NCI-H460 (cell line): Measurements from ENCODE around the gene BAHCC1. TPM values are rescaled to one million over a fixed set of nuclear protein-coding genes. Genes with fewer than 3 reads are reported as not detected.

Experiments used
- DNase-seq: peaks from one replicate; pipeline ENCODE4 v3.0.0-alpha.2; 2016; ENCODE audit warnings: low read depth; ENCODE audit errors: extremely low read depth
- total RNA-seq: library from RNA; depleted of rRNA; stranded (reverse); fragments of >200 nt; shearing (Covaris generic); gene quantifications from 2 replicates; pipeline ENCODE4 v1.2.3, GENCODE V29; 2014

Gene BAHCC1
- total RNA-seq, 1 experiment from 2014 or later = 6.7 TPM

DNA sequence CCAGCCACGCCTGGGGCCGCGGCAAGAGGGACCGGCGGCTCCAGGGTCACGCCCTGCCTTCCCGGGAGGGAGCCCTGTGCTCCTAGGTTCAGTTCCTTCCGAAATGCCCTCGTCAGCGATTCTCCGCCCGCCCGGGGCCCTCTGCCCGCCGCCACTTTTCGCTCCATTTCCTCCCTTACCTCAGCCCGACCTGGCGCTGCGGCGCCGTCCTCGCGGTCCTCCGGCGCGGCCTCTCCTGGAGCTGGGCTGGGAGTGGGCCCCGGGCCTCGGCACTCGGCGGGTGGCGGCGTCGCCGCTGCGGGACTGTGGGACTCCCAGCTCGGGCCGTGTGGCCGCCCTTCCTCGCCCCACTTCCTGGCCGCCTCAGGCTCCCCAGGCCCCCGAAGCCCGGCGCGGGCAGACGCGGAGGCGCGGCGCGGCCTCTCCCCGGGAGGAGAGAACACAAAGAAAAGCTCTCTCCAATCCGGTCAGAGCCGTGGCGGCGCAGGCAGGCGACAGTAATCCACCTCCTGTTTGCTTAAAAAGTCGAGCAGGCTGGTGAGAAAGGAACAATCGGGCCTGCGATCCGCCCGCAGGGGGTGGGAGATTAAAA is 1.6 kb downstream of the BAHCC1 start:
- no peak for DNase-seq

DNA sequence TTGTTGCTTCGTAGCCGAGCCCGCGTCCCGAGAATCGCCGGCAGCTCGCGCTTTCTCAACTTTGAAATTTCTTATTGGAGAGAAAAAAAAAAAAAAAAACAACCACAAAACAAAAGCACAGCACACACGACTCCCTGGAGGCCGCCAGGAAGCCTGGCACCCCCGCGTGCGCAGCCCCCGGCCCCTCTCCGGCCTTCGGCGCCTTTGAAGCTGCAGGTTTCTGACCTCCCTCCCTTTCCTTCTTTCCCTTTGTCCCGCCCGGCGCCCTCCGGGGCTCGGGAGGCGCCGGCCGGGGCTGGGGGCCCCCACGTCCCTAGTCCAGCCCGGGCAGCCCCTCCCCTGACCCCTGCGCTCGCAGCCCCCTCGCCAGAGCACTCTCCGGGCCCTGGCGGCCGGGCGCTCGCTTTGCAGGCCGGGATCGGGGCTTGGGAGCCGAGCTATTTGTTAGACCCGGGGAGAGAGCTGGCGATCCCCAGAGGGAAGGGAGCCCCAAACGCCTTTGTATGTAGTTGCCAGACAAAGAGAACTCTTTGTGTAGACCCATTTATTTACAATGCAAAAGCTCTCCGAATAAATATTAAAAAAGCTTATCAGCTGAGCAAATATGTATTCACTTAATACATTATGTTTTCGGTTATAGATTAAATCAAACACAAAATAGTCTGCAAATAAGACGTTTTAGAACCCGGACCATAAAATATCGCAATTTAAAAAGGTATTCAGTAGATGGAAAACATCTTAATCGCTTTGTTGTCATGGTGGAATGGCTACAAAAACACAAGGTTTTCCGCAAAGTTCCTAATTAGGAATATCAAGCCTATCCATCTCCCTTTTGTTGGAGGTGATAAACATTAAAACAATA is 2.3 kb downstream of the BAHCC1 start:
- no peak for DNase-seq

DNA sequence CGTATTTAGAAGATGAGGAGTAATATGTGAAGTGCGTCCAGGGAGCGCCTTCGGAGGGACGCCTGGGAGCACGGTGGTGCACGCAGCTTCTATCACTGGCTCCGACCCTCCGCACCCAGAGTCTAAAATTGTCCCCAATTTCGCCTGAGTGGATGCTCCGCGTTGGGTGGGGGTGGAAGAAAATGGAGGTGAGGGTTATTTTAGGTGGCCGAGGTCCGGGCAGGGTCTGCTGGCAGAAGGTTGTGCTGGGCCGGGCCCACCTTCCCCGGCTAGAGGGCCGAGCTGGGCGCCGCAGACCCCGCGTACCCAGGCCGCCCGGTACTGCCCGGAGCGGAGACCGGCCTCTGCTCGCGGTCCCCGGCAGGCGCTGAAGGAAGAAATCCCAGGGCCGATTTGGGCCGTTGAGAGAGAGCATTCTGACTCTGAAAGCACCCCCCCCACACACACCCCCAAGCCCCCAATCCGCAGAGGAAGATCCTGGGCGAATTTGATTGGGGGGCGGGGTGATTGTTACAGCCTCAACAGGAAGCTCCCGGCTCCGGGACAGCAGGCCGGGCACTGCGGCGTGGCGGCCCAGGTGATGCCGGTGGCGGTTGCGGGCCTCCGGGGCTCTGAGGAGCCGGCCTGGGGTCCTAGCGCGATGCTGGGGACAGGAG is 3.0 kb downstream of the BAHCC1 start:
- DNase-seq = no peak

DNA sequence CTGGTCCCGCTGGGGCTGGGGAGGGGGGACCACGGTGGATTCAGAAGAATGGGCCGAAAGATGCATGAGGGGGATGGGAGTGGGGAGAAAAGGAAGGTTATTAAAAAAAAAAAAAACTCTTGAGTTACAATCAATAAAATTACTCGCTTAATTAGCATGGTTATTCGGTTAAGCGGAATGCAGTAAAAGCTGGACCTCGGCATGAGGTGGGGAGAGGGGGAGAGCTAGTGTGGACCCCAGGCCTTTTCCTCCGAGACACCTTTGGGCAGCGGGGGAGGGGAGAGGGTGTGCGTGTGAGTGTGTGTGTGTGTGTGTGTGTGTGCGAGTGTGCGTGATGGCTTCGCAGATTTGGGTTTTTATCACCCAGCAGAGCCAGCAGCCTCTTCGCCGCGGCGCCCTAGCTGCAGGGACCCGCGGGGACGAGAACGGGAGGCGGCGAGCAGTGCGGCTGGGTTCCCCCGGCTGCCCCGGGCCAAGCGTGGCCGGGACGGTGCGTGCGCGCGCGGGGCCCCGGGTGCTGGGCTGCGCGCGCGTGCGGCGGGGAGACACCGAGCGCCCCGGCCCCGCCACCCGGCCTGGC is 3.7 kb downstream of the BAHCC1 start:
- no peak for DNase-seq

DNA sequence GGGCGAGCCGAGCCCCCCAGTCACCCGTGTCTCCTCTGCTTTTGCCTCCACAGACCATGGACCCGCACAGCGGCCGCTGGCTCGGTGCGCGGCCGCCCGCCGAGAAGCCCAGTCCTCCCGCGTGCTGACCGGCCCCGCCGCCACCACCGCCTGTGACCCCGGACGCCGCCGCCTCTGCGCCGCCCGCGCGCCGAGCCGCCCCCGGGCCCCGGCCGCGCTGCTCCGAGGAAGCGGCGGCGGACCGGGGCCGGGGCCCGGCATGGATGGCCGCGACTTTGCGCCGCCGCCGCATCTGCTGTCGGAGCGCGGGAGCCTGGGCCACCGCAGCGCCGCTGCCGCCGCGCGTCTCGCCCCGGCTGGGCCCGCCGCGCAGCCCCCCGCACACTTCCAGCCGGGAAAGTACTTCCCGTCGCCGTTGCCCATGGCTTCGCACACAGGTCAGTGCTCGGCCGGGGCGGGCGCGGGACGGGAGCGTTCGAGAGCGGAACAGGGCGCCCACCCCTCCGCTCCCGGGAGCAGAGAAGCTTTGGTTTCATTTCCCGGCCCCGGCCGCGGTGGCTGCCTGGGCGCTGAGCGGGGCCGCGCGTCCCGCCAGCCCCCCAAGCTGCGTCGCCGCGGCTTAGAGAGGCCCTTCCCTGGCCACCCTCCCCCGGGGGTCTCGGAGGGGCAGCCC is 4.4 kb downstream of the BAHCC1 start:
- DNase-seq = no peak

DNA sequence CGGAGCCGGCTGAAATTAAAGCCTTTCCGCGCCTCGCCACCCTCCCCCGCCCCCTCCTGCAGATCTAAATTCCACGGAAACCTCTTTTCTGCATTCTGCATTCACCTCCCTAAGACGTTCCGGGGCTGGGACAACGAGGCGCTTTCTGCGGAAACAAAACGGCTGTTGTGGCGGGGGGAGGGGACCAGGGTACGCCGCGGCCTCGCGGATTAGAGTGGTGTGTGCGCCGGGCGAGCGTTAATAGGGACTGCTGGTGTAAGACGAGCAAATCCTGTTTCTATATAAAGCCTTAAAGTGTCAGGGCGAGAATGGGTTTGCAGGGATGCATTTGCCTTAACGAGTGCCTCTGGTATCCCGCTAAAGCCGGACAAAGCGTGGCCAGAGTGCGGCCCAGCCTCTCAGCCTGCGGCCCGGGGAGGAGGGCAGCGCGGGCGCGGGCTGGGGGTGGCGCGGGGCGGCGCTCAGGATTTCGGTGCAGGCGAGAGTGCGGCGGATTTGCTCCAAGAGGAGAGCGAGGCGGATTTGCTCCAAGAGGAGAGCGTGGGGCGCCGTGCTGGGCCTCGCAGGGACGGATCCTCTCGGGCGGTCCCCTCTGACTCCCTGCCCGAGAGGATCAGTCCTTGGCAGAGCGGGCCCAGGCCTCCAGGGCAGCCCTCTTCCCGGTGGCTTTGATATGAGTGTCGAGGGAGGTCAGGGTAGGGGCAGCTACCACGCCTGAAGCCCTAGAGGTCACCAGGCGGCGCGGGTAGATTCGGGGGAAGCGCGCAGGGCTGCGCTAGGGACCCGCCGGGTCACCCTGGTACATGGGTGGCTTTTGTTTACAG is 5.1 kb downstream of the BAHCC1 start:
- DNase-seq = no peak

DNA sequence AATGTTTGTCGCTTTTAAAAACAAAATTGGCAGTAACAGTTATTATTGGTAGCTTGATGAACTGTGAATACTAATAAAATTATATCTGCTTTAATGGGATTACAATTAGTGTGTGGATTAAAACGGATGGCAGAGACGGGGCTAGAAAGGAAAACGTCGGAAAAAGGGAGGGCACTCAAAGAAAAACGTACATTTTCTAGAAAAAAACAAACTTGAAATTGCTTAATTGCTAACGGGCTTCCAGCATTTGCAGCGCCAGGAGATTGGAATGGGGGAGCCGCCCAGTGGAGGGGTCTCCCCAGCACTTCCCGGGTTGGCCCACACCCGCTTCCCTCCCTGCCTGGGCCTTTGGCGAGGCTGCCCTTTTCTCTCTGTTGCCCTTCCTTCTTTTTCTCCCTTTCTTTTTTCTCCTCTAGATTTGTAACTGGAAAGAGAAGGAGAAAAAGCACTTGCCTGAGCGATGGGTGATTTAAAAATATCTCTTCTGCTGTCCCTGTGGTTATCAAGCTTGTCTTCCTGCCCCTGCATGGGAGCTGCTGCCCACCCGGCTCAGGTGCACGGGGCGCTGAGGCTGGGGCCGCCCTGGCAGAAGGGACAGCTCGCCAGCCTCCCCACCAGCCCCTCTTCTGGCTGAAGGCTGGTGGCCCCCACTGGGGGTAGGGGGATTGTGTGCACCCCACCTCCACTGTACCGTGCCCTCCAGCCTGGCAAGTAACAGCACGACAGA is 5.9 kb downstream of the BAHCC1 start:
- DNase-seq = no peak

DNA sequence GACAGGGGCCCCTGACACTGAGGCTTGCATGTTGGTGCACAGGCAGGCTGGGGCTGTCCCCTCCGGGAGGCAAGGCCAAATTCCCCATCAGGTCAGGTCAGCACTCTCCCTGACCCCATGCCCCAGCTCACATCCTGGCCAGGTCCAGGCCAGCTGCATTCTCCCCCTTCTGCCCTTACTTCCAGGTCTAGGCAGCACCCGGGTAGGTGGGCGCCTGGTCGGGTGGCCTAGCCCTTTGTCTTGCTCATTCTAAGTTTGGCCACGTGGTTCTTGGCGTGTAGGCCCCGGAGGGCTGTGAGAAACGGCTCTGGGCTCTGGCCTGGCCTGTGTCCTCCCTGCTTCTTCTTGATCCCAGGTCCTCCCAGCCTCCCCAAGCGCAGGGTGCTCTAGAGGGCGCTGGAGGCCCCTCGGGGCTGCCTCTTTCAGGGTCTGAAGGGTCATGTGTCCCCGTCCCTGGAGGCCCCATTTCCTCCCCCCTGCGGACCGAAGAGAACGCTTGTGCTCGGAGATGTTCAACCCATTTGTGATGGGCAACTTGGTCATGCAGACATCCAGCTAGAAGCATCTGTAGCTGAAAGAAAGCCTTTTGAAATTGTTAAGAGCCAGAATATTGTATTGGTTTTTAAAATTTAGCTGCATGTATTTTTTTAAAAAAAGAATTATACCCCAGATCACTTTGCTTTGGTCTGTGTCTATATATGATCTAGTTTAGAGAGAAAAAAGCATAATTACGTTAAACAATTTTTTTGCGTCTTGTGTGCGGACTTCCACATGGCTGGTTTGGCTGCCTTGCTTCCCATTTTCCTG is 6.7 kb downstream of the BAHCC1 start:
- DNase-seq = no peak

DNA sequence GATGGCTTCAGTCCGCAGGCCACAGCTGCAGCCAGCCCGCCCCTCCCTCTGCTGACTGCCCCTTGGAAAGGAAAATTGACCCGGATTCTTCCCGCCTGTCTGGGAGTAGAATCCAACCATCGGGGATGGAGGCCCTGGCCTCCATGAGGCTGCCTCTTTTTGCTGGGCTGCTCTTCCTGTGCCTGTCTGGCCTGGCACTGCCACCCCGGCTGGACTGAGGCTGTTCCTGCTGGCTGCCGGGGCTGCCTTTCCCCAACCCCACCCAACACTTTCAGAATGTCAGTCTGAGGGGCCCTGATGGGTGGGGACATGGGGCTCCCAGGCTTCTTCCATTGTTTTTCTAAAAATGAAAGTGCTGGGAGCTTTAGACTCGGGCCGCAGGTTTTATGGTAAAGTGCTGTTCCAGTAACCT is 7.3 kb downstream of the BAHCC1 start:
- DNase-seq = no peak

DNA sequence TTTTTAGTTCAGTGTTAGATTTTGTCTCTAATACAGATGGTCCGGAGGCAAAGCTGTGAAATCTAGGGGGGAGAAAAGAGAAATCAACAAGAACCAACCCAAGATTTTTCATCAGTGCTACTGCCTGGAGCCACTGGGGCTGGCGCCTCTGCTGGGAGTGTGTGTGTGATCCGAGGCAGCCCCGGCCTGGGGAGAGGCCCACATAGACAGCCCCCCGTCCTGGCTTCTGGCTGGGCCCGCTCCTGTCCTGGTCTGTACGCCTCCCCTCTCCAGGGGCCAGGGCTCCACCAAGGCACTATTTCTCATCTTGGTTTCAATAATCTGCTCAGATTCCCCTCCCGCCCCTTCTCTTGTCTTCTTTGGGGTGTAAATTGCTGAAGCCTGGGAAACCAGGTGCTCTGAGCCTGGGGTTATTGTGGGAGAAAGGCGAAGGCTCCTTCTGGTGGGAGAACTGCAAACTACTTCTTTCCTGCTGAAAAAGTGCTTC is 7.8 kb downstream of the BAHCC1 start:
- DNase-seq = no peak

DNA sequence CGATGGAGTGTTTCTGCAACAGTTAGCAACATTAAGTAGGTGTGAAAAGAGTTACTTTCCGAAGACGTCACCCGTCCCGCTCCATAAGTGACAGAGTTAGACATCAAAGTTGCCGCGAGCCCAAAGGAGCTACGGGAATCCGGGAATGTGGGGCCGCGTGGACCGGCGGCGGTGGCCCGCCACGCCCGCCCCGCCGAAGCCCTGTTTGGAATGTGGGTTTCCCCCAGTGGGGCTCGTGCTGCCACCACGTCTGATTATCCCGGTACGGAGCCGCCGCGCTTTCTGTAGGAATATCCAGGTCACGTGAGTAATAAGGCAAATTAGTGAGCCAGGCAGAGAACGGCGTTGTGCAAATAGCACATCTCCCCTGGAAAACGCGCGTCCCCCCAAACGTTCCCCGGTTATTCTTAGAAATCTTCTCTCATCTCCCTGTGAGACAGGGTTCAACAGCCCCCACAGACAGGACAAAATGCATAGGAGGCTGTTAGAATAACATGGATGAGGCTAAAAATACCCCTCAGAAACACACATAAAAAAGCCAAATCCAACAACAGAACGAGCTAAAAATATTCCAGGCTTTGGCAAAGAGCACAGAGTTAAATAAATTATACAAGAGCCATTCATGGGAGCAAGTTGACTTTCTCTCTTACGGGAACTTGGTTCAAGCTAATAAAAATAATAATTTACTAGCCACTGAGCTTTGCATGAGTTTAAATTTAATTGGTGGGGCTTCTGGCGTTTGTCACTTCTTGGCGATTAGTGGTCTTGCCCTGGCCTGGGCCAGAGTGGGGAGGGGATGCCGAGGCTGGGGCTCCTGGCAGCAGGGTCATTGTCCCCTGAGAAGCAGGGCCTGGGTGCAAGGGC is 8.6 kb downstream of the BAHCC1 start:
- DNase-seq = no peak

DNA sequence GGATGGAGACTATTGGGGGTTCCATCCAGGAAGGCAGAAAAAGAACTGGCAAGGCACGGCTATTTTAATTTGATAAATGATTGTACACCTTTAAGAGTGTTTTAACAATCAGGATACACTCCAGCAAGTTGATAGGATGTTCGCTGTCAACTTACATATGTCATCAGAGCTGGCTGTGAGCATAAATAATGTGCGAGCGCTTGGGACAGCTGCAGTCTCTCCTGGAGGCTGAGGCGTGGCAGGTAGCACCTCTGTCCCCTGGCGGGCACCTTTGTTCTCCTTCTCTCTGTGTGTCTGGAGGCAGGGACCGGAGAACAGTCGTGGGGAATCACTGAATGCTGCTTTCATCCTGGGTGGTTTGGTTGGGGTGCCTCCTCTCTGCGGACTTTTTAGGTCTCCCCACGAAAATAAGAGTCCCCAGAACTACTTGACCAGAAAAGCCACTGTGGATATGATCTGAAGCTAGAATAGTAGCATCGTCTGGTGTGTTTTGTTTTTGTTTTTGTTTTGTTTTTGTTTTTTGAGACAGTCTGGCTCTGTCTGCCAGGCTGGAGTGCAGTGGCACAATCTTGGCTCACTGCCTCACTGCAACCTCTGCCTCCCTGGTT is 9.4 kb downstream of the BAHCC1 start:
- DNase-seq = no peak

DNA sequence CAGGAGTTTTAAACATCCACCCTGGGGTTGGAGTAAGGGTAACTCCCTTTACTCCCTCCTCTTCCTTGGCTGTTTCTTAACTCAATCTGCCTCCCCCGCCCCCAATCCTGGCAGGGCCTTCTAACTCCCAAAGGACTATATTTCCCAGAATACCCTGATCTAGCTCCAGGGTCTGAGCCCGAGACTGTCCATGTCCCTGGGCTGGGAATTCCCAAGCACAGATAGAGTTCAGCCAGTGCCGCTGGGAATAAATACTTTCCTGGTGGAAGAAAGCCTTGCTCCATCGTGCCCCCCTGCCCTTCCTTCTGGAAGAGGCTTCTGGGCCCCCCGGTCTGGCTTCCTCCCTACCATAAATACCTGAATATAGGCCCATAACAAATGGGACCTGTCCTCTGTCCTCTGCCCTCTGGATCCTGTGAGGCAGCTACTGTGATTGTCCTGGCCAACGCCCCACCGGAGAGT is 10.2 kb downstream of the BAHCC1 start:
- DNase-seq = no peak

DNA sequence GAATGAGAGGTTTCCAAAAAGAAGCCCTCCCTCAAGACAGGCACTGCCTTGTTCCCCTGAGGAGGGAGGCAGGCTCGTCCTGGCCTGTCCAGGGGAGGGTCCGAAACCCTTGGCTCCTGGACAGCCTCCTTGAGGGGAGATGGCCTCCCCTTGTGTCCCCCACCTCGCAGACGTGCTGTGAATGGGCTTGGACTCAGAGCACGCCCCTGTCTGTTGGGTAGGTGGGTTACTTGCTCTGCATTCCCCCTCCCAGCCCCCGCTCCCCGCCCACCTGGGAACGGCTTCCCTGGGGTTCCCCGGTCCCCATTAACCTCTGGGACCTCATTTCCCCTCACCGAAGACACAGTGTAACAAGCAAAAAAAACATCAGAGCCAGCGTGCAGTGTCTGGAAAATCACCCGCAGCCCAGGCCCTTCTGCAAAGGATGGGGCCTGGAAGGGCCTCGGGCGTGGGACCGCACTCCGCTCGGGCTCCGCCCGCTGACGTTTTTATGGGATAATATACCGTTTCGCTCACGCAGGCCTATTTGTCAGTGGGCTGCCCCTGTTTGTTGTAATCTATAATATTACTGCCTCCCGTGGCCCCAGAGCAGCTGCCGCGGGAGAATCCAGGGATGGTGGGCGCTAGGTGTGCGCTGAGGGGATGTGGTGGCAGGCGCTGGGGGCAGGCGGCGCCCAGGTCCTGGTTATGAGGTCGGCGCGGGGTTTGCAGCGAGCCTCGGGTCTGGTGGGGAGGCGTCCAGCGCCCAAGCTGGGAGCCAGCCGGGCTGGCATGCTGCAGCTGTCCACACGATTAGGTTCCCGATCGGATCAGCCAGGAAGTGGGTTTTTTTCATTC is 11.1 kb downstream of the BAHCC1 start:
- no peak for DNase-seq

DNA sequence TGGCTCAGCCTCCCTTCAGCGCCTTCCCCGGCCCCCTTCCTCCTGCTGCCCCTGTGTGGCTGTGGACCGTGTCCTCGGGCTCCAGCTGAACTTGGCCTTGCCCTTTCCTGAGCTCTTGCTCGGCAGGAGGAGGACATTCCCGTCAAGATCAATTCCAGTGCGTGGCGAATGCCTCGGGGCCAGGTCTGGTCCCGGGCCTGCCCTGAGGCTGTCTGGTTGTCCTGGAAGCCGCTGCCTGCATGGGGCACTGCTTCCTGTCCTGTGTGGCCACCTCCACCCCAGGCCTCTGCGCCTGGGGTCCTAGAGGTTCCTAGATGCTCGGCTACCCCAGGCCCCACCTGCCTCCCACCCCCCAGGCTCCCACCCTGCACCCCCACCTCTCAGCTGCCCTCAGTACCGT is 12.8 kb downstream of the BAHCC1 start:
- DNase-seq = no peak
